Stimulated activated CD4-positive, alpha-beta T cell treated with anti-CD3 and anti-CD28 coated beads, Interleukin-12 subunit alpha, Interleukin-12 subunit beta, amount 100 ng/mL, for 24 hours (primary cell): ENCODE results near the gene CNPY2.
"Not testable (repeated sequence)": the region's sequence is repeated elsewhere in the genome, so short reads cannot be mapped to it uniquely, and the experiment has no call there.

Experiments
- DNase-seq, 2 experiments: peaks; one replicate each; pipeline ENCODE4 v3.0.0-alpha.2; 2020; ENCODE audit warnings: low read depth in 2 of 2

CNPY2 gene

GRCh38 chr12:56333679-56334489 lies 18.1 kb upstream of the CNPY2 start, which contains the start of gene PAN2:
TSS of gene PAN2 (minus strand) at chr12:56334000. CDS start at chr12:56333094, 906 bp downstream.
- peak; percentile 84 to 89 for DNase-seq

- DNase-seq, result no peak
These were observed 17.4 kb upstream of the CNPY2 start for GRCh38 chr12:56333197-56333678.

GRCh38 chr12:56332512-56333196 lies 16.9 kb upstream of the CNPY2 start:
- DNase-seq, result no peak

DNA sequence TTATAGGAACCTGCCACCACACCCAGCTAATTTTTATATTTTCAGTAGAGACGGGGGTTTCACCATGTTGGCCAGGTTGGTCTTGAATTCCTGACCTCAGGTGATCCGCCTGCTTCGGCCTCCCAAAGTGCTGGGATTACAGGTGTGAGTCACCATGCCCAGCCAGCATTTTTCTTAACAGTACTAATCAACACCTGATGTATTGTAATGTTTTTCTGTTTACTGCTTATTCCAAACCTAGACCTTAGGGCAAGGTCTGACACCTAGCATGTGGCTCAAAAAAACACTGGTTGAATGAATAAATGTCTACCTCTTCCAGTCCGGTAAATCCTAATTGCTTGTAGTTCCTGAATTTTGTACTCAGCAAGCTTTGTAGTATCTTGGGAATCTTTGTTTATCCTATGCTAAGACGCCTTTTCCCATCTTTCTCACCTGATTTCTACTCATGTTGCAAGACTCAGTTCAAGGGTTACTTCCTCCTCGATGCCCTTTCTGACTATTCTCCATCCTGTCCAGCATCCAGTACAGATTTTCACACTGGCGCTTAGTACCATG lies 15.2 kb upstream of the CNPY2 start:
- no peak for DNase-seq

- DNase-seq, result no peak
These were observed 10.7 kb upstream of the CNPY2 start for GRCh38 chr12:56326533-56326932.

GRCh38 chr12:56326126-56326525 lies 10.3 kb upstream of the CNPY2 start:
- no peak for DNase-seq

GRCh38 chr12:56324206-56324605 lies 8.4 kb upstream of the CNPY2 start:
- DNase-seq, result no peak

GRCh38 chr12:56321610-56322009 lies 5.8 kb upstream of the CNPY2 start:
- not testable (repeated sequence) for DNase-seq

GRCh38 chr12:56321027-56321426 lies 5.2 kb upstream of the CNPY2 start:
- DNase-seq, result no peak

GRCh38 chr12:56317675-56318074 lies 1.9 kb upstream of the CNPY2 start:
- DNase-seq, result no peak

DNA sequence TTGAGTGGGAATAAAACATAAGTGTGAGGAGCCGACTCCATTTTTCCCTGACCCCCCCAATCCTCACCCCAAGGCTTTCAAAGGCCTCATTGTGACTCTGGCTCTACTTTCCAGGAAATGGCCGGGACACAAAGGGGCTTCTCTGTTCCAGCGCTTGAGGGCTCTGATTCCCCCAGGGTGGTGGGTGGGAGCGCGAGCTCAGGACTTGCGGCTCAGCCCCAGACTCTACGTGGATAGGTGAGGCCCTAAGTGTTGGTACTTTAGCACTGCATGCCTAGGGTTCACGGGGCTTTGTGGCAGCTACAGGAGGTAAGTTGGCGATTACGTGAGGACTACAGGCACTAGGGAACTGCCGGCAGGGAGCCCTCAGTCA lies 553 bp downstream of the CNPY2 start:
- DNase-seq, result no peak

GRCh38 chr12:56311003-56311402 lies 4.8 kb downstream of the CNPY2 start:
- DNase-seq, result no peak

- no peak for DNase-seq
These were observed 7.1 kb downstream of the CNPY2 start for GRCh38 chr12:56308714-56309113.

DNA sequence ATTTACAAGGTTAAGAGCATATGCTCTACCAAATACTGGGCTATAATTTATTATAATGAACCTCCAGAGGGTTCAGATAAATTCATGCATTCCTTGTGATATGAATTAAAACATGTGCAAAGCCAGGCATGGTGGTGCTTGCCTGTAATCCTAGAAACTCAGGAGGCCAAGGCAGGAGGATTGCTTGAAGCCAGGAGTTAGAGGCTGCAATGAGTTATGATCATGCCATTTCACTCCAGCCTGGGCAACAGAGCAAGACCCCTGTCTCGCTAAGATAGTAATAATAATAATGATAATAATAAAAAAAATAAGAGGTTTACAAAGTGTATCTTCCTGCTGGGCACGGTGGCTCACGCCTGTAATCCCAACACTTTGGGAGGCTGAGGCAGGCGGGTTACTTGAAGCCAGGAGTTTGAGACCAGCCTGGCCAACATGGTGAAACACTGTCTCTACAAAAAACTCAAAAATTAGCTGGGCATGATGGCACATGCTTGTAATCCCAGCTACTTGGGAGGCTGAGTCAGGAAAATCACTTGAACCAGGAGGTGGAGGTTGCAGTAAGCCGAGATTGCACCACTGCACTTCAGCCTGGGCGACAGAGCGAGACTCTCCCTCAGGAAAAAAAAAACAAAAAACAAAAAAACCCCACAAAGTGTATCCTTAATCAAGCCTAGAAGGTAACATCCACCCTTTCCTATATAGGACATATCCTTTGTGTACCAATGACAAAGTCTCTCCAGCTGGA lies 8.4 kb downstream of the CNPY2 start:
- DNase-seq, result no peak

DNA sequence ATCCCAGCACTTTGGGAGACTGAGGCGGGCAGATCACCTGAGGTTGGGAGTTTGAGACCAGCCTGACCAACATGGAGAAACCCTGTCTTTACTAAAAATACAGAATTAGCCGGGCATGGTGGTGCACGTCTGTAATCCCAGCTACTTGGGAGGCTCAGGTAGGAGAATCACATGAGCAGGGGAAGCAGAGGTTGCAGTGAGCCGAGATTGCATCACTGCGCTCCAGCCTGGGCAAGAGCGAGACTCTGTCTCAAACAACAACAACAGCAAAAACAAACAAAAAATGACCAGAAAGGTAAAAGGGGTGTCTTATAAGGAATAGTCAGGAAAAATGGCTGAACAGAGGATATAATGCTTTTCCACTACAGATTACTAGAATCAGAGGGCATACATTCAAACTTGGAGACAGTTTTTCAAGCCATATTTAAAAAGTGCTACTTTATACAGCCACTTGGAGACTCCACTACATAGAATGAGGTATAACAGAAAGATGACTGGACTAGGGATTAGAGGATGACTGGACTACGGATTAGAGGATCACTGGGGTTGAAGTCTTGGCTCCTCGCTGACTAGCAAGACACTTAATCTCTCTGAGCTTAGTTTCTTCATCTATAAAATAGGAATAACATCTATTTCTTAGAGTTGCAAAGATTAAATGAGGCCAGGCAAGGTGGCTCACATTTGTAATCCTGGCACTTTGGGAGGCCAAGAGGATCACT lies 10.8 kb downstream of the CNPY2 start:
- no peak for DNase-seq

DNA sequence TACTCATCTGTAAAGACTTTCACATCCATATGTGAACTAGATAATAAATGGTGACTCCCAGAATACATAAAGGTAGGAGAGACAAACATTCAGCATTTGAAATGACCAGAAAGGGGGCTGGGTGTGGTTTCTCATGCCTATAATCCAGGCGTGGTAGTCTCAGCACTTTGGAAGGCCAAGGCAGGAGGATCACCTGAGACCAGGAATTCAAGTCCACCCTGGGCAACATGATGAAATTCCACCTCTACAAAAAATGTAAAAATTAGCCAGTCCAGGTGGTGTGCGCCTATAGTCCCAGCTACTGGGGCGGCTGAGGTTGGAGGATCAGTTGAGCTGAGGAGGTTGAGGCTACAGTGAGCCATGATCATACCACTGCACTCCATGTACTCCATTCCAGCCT lies 11.5 kb downstream of the CNPY2 start:
- DNase-seq, result no peak

GRCh38 chr12:56300644-56301464 lies 14.9 kb downstream of the CNPY2 start:
- no peak for DNase-seq

DNA sequence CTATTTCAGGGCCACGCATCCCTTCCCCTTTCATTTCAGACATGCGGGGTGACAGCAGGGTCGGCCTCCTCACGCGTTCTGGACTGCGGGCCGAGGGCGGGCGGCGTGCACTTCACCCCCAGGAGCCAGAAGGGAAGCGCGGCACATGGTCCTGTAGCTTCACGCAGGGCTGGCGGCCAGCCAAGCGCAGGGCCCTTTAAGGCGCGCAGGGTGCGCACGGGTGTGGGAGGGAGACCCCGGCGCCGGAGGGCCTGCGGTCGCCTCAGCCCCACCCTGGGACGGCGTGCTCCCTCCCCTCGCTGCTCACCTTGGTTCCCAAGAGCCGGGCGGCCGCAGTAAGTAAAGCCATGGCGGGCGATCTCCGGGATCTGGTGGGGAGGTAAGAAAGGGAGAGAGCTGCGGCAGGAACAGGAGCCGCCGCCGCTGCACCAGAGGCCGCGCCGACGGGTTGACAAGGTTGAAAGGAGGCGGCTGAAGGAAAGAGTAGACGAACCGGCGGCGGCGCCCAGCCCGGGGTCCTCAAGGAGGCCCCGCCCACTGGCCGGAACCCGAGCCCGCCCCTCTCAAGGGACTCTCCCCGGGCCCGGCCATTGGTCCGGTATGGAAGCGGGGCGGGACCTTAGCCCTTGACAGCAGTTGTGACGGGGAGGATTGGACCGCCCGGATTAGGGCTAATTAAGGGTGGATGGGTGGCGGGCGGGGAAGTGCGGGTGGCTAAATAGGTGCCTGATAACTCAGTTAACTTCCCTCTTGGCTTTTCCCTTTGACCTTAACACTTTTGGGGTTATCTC lies 15.7 kb downstream of the CNPY2 start, which contains the start of gene CS:
TSS of gene CS (minus strand) at position 478 of the 791 bp plus-strand sequence. CDS start at position 349, 129 bp downstream.
- peak; percentile 96 to 99 for DNase-seq

DNA sequence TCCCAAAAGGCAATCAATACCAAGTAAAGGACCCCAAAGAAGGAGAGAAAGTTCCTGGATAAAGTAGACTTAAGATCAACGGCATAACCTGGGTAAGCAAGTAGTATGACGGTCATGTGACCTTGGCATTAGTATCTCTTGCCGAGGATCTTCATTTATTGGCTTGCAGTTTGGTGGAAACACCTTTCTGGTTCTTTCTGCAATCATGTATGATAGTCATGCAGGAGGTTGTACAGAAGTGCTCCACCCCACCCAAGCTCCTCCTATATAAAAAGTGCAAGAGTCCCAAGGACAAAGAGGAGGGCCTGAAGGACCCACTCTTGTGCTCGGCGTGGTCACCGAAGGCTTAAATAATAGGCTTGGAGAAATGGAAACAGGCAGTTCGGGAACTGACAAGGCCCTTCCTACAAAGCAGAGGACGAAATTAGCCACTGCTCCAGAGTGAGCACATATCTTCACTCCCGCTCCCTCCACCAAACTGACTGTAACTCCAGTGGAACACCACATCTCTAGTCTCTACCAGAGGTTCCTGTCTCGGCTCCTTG lies 16.4 kb downstream of the CNPY2 start:
- no peak for DNase-seq
